ENCODE results near the gene RPL6. TPM values are rescaled to one million over a fixed set of nuclear protein-coding genes. Genes with fewer than 3 reads are reported as not detected.

RPL6 gene
- total RNA-seq, 1 experiment from 2014 or later, result 1,744 TPM

DNA sequence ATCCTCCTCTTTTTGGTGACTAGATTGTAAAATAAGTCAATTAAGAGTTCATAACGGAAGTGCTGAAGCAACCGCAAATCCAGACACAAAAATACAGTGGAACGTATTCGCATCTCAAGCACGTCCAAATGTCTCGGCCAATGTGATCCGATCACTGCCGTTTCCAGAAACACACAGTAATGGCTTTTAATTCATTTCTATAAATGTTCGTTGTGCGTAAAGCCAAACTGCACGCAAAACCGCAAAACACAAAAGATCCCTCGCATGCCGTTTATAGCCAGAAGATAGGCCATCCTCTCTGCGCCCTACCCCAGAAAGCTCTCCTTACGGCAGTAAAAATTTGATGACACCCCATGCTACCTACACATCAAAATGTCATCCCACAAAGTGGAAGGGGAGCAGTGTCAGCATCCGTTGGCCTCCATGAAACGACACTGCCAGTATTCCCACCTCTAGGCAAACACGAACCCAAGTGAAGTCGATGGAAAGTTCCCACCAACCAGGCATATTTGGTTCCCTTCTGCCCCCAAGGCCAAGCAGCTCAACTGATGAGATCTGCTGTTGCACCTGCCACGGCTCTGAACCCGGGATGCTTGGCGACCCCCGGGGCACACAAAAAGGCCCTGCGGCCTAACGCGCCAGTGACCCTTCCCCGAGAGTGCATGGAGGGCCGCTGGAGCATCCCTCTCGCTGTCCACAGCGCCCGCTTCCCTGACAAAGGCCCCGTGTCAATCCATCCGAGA lies 28.6 kb downstream of the RPL6 start:
- DNase-seq (ENCODE audit: low spot score), result no peak

GRCh38 chr12:112375105-112375504 lies 34.3 kb downstream of the RPL6 start:
- no peak for DNase-seq (ENCODE audit: low spot score)

DNA sequence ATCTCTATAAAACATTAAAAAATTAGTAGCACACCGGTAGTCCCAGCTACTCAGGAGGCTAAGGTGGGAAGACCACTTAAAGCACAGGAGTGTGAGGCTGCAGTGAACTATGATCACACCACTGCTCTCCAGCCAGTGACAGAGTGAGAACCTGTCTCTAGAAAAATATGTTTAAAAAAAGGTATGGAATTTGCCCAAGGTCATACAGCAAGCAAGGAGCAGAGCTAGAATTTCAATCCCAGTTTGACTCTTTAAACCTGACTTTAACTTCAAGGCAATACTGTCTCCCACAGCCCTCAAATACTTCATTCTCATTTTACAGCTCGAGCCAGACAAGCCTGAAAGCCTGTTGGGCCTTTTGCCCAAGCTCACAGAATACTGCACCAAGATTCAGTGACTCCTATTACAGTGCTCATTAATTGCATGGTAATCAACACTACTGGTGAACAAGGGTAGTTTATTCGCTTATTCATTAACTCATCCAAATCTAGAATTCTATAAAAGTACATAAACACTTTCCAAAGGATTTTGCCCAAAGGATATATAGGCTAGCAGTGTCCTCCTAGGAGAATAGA lies 35.2 kb downstream of the RPL6 start:
- no peak for DNase-seq (ENCODE audit: low spot score)

- no peak for DNase-seq (ENCODE audit: low spot score)
These were observed 38.4 kb downstream of the RPL6 start for GRCh38 chr12:112370868-112371510.

GRCh38 chr12:112370199-112370598 lies 39.2 kb downstream of the RPL6 start:
- DNase-seq (ENCODE audit: low spot score), result no peak

- DNase-seq (ENCODE audit: low spot score), result no peak
These were observed 40.5 kb downstream of the RPL6 start for GRCh38 chr12:112368856-112369255.

DNA sequence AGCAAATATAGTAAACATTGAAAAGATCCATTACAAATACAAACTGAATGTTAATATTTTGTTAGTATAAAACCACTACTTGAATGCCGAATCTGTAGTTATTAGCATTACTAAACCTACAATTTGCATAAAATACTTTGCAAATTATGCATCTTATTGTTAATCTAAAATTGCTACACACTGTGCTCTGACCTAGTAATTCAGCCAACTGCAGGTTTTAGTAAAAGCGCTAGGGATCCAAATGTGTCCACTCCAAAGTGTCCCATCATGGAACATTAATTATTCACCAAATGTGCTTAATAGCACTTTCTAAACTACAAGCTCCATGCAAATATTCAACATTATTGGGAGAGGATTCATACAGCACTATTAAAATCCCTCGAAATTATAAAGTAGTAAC lies 41.4 kb downstream of the RPL6 start:
- DNase-seq (ENCODE audit: low spot score), result no peak

DNA sequence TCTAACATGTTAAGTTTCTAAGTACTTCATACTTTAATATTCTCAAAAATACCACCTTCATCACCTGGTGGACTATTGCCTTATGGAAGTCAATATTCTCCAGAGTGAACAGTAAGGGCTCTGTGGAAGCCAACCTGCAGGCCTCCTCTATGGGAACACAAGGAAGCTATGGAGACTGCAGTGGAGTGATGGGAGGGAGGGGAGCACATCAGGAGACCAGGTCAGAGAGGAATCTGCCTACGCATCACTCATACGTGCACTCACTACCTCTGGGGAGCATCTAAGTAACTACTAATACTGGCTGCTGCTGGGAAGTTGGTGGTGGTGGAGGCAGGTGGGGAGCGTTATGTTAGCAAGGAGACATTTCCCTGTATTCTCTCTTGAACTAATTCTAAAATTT lies 47.1 kb downstream of the RPL6 start:
- DNase-seq (ENCODE audit: low spot score), result no peak

DNA sequence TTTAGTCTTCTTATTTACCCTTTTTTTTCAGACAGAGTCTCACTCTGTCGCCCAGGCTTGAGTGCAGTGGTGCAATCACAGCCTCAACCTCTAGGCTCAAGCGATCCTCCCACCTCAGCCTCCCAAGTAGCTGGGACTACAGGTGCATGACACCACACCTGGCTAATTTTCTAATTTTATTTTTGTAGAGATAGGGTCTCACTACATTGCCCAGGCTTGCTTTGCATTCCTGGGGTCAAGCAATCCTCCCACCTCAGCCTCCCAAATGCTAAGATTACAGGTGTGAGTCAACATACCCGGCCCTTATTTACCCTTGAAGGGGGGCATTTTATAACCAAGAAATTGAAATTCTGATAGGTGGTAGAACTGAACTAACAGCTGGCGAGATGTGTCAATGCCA lies 48.1 kb downstream of the RPL6 start:
- DNase-seq (ENCODE audit: low spot score), result no peak

DNA sequence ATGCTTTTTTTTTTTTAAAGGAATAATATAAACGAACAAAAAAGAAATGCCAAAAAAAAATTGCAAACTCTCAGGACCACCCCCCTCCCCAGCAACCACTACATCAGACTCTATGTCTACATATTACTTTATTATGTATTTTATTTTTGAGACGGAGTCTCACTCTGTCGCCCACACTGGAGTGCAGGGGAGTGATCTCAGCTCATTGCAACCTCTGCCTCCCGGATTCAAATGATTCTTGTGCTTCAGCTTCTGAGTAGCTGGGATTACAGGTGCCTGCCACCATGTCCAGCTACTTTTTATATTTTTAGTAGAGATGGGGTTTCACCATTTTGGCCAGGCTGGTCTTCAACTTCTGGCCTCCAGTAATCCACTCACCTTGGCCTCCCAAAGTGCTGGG lies 50.1 kb downstream of the RPL6 start:
- DNase-seq (ENCODE audit: low spot score), result no peak

DNA sequence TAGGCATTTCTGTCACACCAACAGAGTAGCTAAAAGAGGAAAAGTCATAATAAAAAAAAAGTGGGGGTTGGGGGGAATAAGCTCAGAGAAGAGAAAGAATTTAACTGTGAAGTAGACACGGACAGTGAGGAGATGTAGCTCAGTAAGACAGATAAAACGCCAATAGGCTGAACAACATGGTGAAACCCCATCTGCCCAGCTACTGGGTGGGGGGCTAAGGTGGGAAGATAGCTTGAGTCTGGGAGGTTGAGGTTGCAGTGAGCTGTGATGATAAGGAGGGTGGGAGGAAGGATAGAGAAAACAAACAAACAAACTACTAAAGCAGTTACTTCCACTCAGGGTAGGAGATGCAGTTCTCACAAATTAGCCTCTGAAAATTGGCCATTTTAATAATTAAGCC lies 52.2 kb downstream of the RPL6 start:
- no peak for DNase-seq (ENCODE audit: low spot score)

Other genes starting within 250 kb of the RPL6 start
- 5.1 and 6.8 TPM in 2 replicates for gene HECTD4, start 27.2 kb downstream of the RPL6 start, total RNA-seq (2014; rRNA removed; shearing (Covaris generic))
- 75.6 and 100 TPM in 2 replicates for gene PTPN11, start 9.3 kb upstream of the RPL6 start, total RNA-seq (2014; rRNA removed; shearing (Covaris generic))

Measured in A172 (cell line).